GM19240 (cell line): ENCODE results near the gene LTBR.

Experiments
- DNase-seq: peaks from one replicate; pipeline ENCODE4 v3.0.0; 2011; ENCODE audit warnings: low spot score; ENCODE audit not compliant: insufficient read length

The LTBR gene

GRCh38 chr12:6382371-6382770 is 1.6 kb upstream of the LTBR start:
- DNase-seq, result no peak

DNA sequence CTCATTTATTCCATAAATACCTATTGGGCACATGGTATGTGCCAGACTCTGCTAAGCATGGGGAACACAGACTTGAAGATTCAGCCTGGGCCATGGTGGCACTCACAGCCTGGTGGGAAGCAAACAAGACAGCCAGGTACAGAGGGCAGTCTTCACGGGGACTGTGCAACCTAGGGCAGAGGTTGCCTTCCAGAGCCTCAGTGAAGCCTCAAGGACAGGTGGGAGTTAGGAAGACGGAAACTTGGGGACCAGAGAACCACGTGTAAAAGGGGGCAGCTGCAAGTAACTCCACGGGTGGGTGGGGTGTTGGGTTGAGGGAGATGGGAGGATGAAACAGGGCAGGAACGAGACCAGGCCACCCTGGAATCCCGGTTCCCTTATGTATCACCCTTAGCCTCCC is 980 bp upstream of the LTBR start:
- DNase-seq, result no peak

GRCh38 chr12:6384499-6385436 is 806 bp downstream of the LTBR start:
- no peak for DNase-seq

GRCh38 chr12:6386038-6386437 is 2.1 kb downstream of the LTBR start:
- no peak for DNase-seq

DNA sequence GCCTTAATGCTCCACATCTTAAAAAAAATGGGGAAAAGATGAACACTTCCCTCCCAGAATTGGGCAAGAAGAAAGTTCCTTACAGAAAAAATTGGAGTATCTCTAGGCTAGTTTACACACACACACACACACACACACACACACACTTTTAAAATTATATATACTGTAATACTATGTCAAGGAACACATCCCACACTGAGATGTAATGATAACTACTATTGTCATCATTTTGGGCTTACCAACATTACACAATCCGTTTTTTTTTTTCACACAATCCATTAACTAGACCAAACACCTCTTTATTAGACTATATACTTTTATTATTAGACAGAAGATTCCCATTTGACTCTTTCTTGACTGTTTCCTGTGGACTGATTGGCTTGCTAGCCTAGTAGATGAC is 2.5 kb downstream of the LTBR start:
- no peak for DNase-seq

GRCh38 chr12:6387541-6387940 is 3.6 kb downstream of the LTBR start:
- DNase-seq, result no peak

DNA sequence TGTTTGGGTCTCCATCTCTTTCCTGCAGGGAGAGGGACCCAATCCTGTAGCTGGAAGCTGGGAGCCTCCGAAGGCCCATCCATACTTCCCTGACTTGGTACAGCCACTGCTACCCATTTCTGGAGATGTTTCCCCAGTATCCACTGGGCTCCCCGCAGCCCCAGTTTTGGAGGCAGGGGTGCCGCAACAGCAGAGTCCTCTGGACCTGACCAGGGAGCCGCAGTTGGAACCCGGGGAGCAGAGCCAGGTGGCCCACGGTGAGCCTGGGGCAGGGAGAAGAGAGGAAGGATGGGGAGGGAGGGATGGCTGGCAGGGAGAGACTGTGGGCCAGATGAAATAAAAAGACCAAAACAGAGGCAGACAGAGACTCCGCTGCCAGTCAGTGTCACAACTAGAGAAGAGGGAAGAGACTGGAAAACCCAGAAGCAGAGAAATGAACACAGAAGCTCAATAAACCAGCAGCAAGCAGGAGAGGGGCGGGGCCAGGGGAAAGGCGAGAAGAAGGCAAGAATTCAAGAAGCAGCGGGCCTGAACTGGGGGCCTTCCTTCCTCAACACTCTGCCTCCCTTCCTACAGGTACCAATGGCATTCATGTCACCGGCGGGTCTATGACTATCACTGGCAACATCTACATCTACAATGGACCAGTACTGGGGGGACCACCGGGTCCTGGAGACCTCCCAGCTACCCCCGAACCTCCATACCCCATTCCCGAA is 6.3 kb downstream of the LTBR start:
- no peak for DNase-seq

DNA sequence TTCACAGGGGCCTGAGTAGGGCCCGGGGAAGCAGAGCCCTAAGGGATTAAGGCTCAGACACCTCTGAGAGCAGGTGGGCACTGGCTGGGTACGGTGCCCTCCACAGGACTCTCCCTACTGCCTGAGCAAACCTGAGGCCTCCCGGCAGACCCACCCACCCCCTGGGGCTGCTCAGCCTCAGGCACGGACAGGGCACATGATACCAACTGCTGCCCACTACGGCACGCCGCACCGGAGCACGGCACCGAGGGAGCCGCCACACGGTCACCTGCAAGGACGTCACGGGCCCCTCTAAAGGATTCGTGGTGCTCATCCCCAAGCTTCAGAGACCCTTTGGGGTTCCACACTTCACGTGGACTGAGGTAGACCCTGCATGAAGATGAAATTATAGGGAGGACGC is 7.1 kb downstream of the LTBR start:
- no peak for DNase-seq

DNA sequence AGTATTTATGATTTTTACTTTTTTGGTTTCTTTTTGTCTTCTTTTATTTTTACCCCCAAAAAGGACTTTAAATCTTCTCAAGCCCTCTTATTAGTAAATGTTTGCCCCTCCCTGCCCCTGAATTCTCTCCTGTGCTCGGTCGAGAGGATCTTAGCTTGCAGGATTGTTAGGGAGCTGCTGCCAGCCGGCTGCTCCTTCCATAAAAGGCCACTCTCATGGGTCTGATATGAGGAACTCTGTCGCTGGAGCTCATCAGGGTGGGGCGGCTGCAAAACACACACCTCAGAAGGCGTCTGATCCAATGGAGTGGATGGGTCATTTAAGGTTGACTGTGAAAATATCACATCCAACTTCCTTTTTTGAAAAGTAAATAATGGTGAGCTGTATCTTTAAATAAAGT is 8.5 kb downstream of the LTBR start:
- no peak for DNase-seq

- DNase-seq, result no peak
These were observed 9.1 kb downstream of the LTBR start for GRCh38 chr12:6393109-6393508.

- DNase-seq, result no peak
These were observed 10.4 kb downstream of the LTBR start for GRCh38 chr12:6394398-6394797.

DNA sequence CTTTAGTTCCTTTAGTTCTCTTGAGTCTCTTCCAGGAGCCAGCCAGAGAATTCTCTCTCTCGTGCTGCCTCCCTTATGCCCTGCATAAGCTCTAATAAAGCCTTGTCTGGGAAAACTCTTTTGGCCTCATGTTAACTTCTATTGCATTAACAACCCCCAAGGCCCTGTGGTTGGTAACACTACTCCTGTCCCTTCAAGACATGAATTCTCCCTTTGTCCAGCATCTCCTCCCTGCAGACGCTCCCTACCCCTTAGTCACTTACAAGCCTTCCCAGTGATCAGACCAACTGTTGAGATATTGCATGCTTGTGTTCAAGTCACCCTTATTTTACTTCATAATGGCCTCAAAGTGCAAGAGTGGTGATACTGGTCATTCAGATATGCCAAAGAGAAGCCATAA is 12.1 kb downstream of the LTBR start:
- no peak for DNase-seq

GRCh38 chr12:6399884-6400644 is 16.1 kb downstream of the LTBR start:
- DNase-seq, result no peak

DNA sequence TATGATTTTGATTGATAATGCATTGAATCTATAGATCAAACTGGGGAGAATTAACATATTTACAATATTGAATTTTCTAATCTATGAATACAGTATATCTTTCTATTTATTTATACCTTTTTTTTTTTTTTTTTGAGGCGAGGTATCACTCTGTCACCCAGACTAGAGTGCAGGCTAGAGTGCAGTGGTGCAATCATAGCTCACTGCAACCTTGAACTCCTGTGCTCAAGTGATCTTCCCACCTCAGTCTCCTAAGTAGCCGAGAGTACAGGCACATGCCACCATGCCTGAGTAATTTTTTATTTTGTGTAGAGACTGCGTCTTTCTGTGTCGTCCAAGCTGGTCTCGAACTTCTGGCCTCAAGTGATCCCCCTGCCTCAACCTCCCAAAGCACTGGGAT is 20.4 kb downstream of the LTBR start:
- DNase-seq, result no peak

DNA sequence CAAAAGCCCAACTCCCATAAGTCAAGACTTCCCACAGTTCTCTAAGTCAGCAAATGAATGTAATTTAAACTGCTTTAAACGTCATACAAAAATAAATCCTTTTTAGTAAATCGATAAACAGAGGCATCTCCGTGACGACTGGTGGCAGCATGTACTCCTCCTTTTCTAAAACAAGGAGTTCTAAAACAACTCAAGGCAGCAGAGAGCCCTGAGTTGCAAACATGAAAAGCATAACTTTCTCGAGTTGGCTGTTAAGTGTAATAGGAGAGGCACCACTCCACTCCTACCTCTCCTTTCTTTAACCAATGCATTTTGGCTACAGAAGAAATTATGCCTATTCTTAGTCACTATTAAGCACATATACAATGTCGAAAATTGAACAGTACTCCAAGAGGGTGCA is 22.0 kb downstream of the LTBR start:
- no peak for DNase-seq

GRCh38 chr12:6407236-6407954 is 23.4 kb downstream of the LTBR start:
- no peak for DNase-seq

- DNase-seq, result no peak
These were observed 32.6 kb downstream of the LTBR start for GRCh38 chr12:6416596-6416995.

DNA sequence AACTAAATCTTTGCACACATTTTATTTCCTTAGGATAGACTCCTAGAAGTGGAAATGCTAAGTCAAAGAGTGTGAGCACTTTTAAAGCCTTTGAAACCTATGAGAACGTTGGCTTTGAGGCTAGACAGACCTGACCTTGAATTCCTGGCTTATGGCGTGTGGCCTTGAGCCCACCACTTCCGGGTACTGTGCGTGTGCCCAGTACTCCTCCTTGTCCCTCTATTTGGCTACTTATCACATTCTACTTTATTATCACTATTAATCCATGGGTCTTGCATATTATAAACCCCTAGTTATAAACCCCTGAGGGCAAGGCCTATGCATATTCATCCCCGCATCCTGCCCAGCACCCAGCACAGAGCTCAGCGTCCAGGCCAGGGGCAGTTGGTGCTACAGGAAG is 34.8 kb downstream of the LTBR start:
- DNase-seq, result no peak

DNA sequence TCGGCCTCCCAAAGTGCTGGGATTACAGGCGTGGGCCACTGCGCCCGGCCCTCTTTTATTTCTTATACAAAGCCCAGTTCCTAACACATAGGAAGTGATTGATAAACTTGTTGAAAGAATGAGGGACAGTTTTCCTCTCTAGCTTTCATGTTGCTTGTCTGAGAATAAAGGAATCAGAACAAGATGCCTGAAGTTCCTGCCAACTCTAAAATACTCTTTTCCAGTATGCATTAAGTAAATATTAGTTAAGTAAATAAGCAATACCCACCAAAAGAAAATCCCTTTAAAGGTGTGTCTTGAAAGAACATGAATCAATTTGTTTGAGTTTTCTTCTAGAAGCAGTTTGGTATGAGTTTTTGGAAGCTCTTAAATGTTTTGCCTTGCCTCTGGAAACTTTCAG is 36.4 kb downstream of the LTBR start:
- no peak for DNase-seq

GRCh38 chr12:6423267-6424007 is 39.5 kb downstream of the LTBR start:
- DNase-seq, result peak; percentile 59

- no peak for DNase-seq
These were observed 40.0 kb downstream of the LTBR start for GRCh38 chr12:6424008-6424347.
